ENCODE data around the gene MFAP5. TPM values are rescaled to one million over a fixed set of nuclear protein-coding genes. Genes with fewer than 3 reads are reported as not detected.

The MFAP5 gene
- total RNA-seq, 4 donors from 2014 or later = 16.9 to 32.8 (median 22.0) TPM

- H3K27ac ChIP-seq = peak overlapping the region in 1 of 4 donors; percentile 32
- H3K36me3 ChIP-seq = no peaks in the 10 kb centered on the region
- intact Hi-C loops (cut with DNase I; ENCODE audit: low total_unique reads) = no loop called here
- WGBS, 2 donors (ENCODE audit: low coverage in 1 of 2) = 25 to 36% methylated on average over 3 of the region's 3 CpGs
- H3K4me1 ChIP-seq = no peaks in the 10 kb centered on the region
- in situ Hi-C loops (cut with MboI; ENCODE audit: low pct_ligation_motif_present in 1 of 4, low pct_unique_long_range_greater_than_20kb in 1 of 4, low sequenced_read_pairs in 3 of 4) = loop anchor here (25.0 kb wide), 4 partner anchors 187 to 387 kb away; no protein-coding TSS in a partner anchor
- no peaks in the 10 kb centered on the region for H3K9me3 ChIP-seq
- TF ChIP-seq POLR2AphosphoS5 (IDR thresholded peaks at IDR 0.05) (no peak), EP300 (IDR thresholded peaks at IDR 0.05; ENCODE audit: low read depth) (no peak), POLR2A (IDR thresholded peaks at IDR 0.05) (no peak), CTCF (IDR thresholded peaks at IDR 0.05) (no peak)
- H3K4me3 ChIP-seq = no peak overlapping the region
- H3K27me3 ChIP-seq = no peaks in the 10 kb centered on the region
- DNase-seq = no peak
Measured at GRCh38 chr12:8675591-8676036, 13.0 kb upstream of the MFAP5 start.

- Histone ChIP-seq H3K4me3 (no peak overlapping the region), H3K36me3 (no peaks in the 10 kb centered on the region), H3K9me3 (no peaks in the 10 kb centered on the region), H3K27ac (no peak overlapping the region), H3K4me1 (no peaks in the 10 kb centered on the region), H3K27me3 (no peaks in the 10 kb centered on the region)
- TF ChIP-seq POLR2A (IDR thresholded peaks at IDR 0.05) = no peak
- TF ChIP-seq CTCF (IDR thresholded peaks at IDR 0.05) = no peak
- no peak for TF ChIP-seq POLR2AphosphoS5 (IDR thresholded peaks at IDR 0.05)
- intact Hi-C loops (cut with DNase I; ENCODE audit: low total_unique reads) (no loop called here), in situ Hi-C loops (cut with MboI; ENCODE audit: low pct_ligation_motif_present in 1 of 4, low pct_unique_long_range_greater_than_20kb in 1 of 4, low sequenced_read_pairs in 3 of 4) (no loop called here)
- 60 to 81% methylated on average over 2 to 5 of the region's 5 CpGs for WGBS, 2 donors (ENCODE audit: low coverage in 1 of 2)
- no peak for DNase-seq
Measured at GRCh38 chr12:8672381-8672780, 9.8 kb upstream of the MFAP5 start.

- no peak overlapping the region for H3K4me3 ChIP-seq
- no peaks in the 10 kb centered on the region for H3K36me3 ChIP-seq
- TF ChIP-seq POLR2A (IDR thresholded peaks at IDR 0.05) (no peak), POLR2AphosphoS5 (IDR thresholded peaks at IDR 0.05) (no peak), CTCF (IDR thresholded peaks at IDR 0.05) (no peak), EP300 (IDR thresholded peaks at IDR 0.05; ENCODE audit: low read depth) (no peak)
- in situ Hi-C loops (cut with MboI; ENCODE audit: low pct_ligation_motif_present in 1 of 4, low pct_unique_long_range_greater_than_20kb in 1 of 4, low sequenced_read_pairs in 3 of 4) (no loop called here), intact Hi-C loops (cut with DNase I; ENCODE audit: low total_unique reads) (no loop called here)
- no peaks in the 10 kb centered on the region for H3K27me3 ChIP-seq
- H3K4me1 ChIP-seq = no peaks in the 10 kb centered on the region
- 67 to 72% methylated on average over 1 to 2 of the region's 2 CpGs for WGBS, 2 donors (ENCODE audit: low coverage in 1 of 2)
- no peaks in the 10 kb centered on the region for H3K9me3 ChIP-seq
- no peak overlapping the region for H3K27ac ChIP-seq
- no peak for DNase-seq
Measured at GRCh38 chr12:8668441-8668840, 5.8 kb upstream of the MFAP5 start.

- no peak overlapping the region for H3K27ac ChIP-seq
- H3K36me3 ChIP-seq = no peaks in the 10 kb centered on the region
- H3K9me3 ChIP-seq = no peaks in the 10 kb centered on the region
- in situ Hi-C loops (cut with MboI; ENCODE audit: low pct_ligation_motif_present in 1 of 4, low pct_unique_long_range_greater_than_20kb in 1 of 4, low sequenced_read_pairs in 3 of 4) (no loop called here), intact Hi-C loops (cut with DNase I; ENCODE audit: low total_unique reads) (no loop called here)
- H3K4me1 ChIP-seq = no peaks in the 10 kb centered on the region
- 45 to 50% methylated on average over 2 of the region's 2 CpGs for WGBS, 2 donors (ENCODE audit: low coverage in 1 of 2)
- TF ChIP-seq POLR2A (IDR thresholded peaks at IDR 0.05) (no peak), POLR2AphosphoS5 (IDR thresholded peaks at IDR 0.05) (no peak), EP300 (IDR thresholded peaks at IDR 0.05; ENCODE audit: low read depth) (no peak), CTCF (IDR thresholded peaks at IDR 0.05) (no peak)
- H3K27me3 ChIP-seq = no peaks in the 10 kb centered on the region
- no peak for DNase-seq
- H3K4me3 ChIP-seq = no peak overlapping the region
Measured at GRCh38 chr12:8667270-8667669, 4.6 kb upstream of the MFAP5 start.

Data from transverse colon (tissue), 4 donors.